ENCODE results near the gene RUSF1. TPM values are rescaled to one million over a fixed set of nuclear protein-coding genes. Genes with fewer than 3 reads are reported as not detected.
A peak's percentile ranks its signal among the peaks of the same experiment; 100 is the strongest.

The RUSF1 gene
- total RNA-seq, 1 donor from 2014 or later: 54.9 TPM

- ATAC-seq (no peak), DNase-seq (no peak)
- no peak within 1 kb of the TSS for H3K27ac ChIP-seq
- H3K9me3 ChIP-seq: no peaks in the 10 kb centered on the region
- TF ChIP-seq CTCF (IDR thresholded peaks at IDR 0.05): no peak
- no peaks in the 10 kb centered on the region for H3K27me3 ChIP-seq (ENCODE audit: low read depth)
- H3K36me3 ChIP-seq: peaks cover 3% of the 10 kb centered on the region
- no peak within 1 kb of the TSS for H3K4me3 ChIP-seq
- peaks cover 28% of the 10 kb centered on the region for H3K4me1 ChIP-seq
- intact Hi-C loops (cut with DNase I): no loop called here
Observed at GRCh38 chr16:31483081-31483480, 25.1 kb downstream of the RUSF1 start, which contains the start of gene SLC5A2. SLC5A2 (plus strand) TSS chr16:31483123; CDS start chr16:31483137, 14 bp downstream.

GRCh38 chr16:31480851-31481536 lies 27.2 kb downstream of the RUSF1 start:
- H3K36me3 ChIP-seq: peaks cover 13% of the 10 kb centered on the region
- H3K9me3 ChIP-seq: no peaks in the 10 kb centered on the region
- TF ChIP-seq CTCF (IDR thresholded peaks at IDR 0.05): no peak
- H3K4me1 ChIP-seq: peaks cover 28% of the 10 kb centered on the region
- ATAC-seq (no peak), DNase-seq (no peak)
- intact Hi-C loops (cut with DNase I): no loop called here
- no peaks in the 10 kb centered on the region for H3K27me3 ChIP-seq (ENCODE audit: low read depth)
- H3K4me3 ChIP-seq: no peak overlapping the region
- no peak overlapping the region for H3K27ac ChIP-seq

DNA sequence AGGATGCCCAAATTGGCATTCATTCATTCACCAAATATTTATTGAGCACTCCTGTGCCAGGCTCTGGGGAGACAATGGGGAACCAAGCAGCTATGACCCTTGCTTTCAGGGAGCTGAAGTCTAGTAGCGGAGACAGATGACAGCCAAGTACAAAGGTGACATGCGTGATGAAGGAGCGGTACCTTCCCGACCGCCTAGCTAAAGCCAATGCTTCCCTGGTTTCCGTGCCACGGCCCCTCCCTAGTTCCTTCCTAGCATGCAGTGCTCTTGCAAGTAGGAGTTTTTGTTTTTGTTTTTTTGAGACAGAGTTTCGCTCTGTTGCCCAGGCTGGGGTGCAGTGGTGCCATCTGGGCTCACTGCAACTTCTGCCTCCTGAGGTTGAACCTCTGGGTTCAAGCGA lies 28.4 kb downstream of the RUSF1 start:
- no peak for DNase-seq
- intact Hi-C loops (cut with DNase I): no loop called here
- Histone ChIP-seq H3K4me3 (no peak overlapping the region), H3K9me3 (no peaks in the 10 kb centered on the region), H3K27me3 (ENCODE audit: low read depth) (no peaks in the 10 kb centered on the region), H3K36me3 (peaks cover 24% of the 10 kb centered on the region), H3K4me1 (peaks cover 28% of the 10 kb centered on the region), H3K27ac (no peak overlapping the region)
- no peak for TF ChIP-seq CTCF (IDR thresholded peaks at IDR 0.05)
- no peak for ATAC-seq

DNA sequence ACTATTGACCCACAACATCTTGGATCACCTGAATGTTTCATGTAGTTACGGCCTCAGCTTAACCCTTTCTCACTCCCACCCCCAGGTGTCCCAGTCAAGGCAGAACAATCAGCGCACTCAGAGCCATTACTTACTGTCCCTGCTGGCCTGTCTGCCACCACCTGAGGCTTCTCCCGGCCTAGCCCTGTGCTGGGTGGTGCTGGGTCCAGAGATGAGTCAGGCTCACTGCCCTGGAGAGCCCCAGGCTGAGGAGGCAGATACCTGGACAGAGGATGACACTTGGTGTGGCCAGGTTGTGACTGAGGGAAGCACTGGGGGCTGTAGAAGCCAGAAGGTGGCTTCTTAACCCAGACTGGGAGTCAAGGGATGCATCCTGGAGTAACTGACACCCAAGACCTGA lies 29.2 kb downstream of the RUSF1 start:
- Histone ChIP-seq H3K36me3 (peaks cover 30% of the 10 kb centered on the region), H3K27me3 (ENCODE audit: low read depth) (no peaks in the 10 kb centered on the region), H3K9me3 (no peaks in the 10 kb centered on the region), H3K4me1 (peaks cover 28% of the 10 kb centered on the region), H3K4me3 (no peak overlapping the region), H3K27ac (no peak overlapping the region)
- ATAC-seq (no peak), DNase-seq (no peak)
- intact Hi-C loops (cut with DNase I): no loop called here
- no peak for TF ChIP-seq CTCF (IDR thresholded peaks at IDR 0.05)

DNA sequence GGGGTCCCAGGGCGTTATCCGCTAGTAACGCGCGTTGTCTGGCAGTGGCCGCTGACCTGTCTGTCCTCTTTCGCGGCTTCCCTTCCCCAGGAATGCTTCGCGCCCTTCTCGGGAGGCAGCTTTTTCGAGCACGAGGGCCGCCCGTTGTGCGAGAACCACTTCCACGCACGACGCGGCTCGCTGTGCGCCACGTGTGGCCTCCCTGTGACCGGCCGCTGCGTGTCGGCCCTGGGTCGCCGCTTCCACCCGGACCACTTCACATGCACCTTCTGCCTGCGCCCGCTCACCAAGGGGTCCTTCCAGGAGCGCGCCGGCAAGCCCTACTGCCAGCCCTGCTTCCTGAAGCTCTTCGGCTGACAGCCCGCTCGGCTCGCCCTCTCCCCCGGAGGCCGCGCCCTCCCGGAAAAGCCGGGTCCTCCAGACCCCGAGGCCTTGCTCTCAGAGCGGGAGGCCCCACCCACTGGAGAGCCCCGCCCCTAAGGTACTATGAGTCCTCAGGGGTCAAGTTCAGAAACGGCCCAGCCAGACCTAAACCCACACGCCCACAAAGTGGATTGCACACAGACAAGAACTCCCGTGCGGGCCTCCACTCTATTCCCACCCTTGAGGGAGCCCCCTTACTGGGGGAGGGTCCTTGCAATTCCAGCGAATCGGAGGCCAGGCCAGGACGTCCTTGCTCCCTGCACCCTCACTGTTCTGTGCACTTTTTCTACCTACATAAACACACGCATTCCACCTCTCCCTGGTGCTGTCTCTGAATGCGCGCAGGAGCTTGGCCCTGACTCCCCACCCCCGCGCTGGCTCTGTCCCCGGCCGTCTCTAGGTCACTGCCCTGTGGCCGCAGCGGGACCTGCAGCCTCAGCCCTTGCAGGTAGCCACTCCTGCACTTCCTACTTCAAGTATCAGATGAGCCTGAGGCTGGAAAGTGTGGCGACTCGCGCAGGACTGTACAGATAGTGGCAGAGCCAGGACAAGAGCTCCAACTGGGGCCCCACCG lies 30.7 kb downstream of the RUSF1 start:
- Histone ChIP-seq H3K9me3 (no peaks in the 10 kb centered on the region), H3K4me1 (peaks cover 39% of the 10 kb centered on the region), H3K27me3 (ENCODE audit: low read depth) (no peaks in the 10 kb centered on the region), H3K36me3 (peaks cover 38% of the 10 kb centered on the region), H3K4me3 (peak overlapping the region; percentile 63), H3K27ac (peak overlapping the region; percentile 84)
- intact Hi-C loops (cut with DNase I): no loop called here
- peak; percentile 33 for TF ChIP-seq CTCF (IDR thresholded peaks at IDR 0.05)
- peak; percentile 78 to 79 for ATAC-seq
- DNase-seq: peak; percentile 90

Measured in lower lobe of right lung (tissue), 2 donors.